Renal pelvis (tissue), 4 donors: ENCODE data around the gene PTPN11. TPM values are rescaled to one million over a fixed set of nuclear protein-coding genes. Genes with fewer than 3 reads are reported as not detected.

Source experiments
- DNase-seq: peaks from one replicate; pipeline ENCODE4 v3.0.0-alpha.2; 2013
- polyA plus RNA-seq, 3 donors: library from polyadenylated mRNA; unstranded; fragments of 120-200 nt; gene quantifications; one replicate each; pipeline ENCODE4 v1.2.1, GENCODE V29; 2013; ENCODE audit not compliant: insufficient read length in 3 of 3

The PTPN11 gene
- polyA plus RNA-seq, 3 donors: 72.1 to 81.8 (median 74.8) TPM

GRCh38 chr12:112537710-112538396 is 119.1 kb downstream of the PTPN11 start:
- no peak for DNase-seq

- no peak for DNase-seq
These were observed 120.0 kb downstream of the PTPN11 start for GRCh38 chr12:112538740-112539139.

GRCh38 chr12:112539221-112539620 is 120.5 kb downstream of the PTPN11 start:
- DNase-seq: no peak

GRCh38 chr12:112540021-112540420 is 121.3 kb downstream of the PTPN11 start:
- no peak for DNase-seq

GRCh38 chr12:112543751-112544150 is 125.0 kb downstream of the PTPN11 start:
- DNase-seq: no peak

GRCh38 chr12:112546339-112546738 is 127.6 kb downstream of the PTPN11 start:
- no peak for DNase-seq

- no peak for DNase-seq
These were observed 128.2 kb downstream of the PTPN11 start for GRCh38 chr12:112546996-112547395.

GRCh38 chr12:112549031-112549430 is 130.3 kb downstream of the PTPN11 start:
- no peak for DNase-seq

- DNase-seq: no peak
These were observed 132.9 kb downstream of the PTPN11 start for GRCh38 chr12:112551681-112552080.

- no peak for DNase-seq
These were observed 137.0 kb downstream of the PTPN11 start for GRCh38 chr12:112555621-112556233.

- no peak for DNase-seq
These were observed 139.3 kb downstream of the PTPN11 start for GRCh38 chr12:112557951-112558630.

Other genes starting within 250 kb of the PTPN11 start
- gene HECTD4, start 36.5 kb upstream of the PTPN11 start, polyA plus RNA-seq: 10 to 100 TPM; 39.4 to 66.7 (median 63.8) TPM
- gene RPL6, start 9.3 kb upstream of the PTPN11 start, polyA plus RNA-seq: 1,000 to 10,000 TPM; 2,110 to 2,476 (median 2,142) TPM